Lower leg skin (tissue), 3 donors: ENCODE measurements around the gene UBTF.

Experiments
- CTCF ChIP-seq, 3 donors: fragments of 450-650 bp; IDR thresholded peaks; one replicate each; pipeline ENCODE4 v1.5.1; 2016; ENCODE audit warnings: antibody characterized with exemption in 3 of 3, mild to moderate bottlenecking in 3 of 3, moderate library complexity in 2 of 3
- POLR2A ChIP-seq, 2 donors: fragments of 450-650 bp; IDR thresholded peaks; one replicate each; pipeline ENCODE4 v1.6.1; 2016 to 2017; ENCODE audit warnings: antibody characterized with exemption in 2 of 2, mild to moderate bottlenecking in 1 of 2, moderate library complexity in 1 of 2

- TF ChIP-seq CTCF (IDR thresholded peaks at IDR 0.05) (no peak), POLR2A (IDR thresholded peaks at IDR 0.05) (no peak)
Observed at GRCh38 chr17:44217738-44218343, 1.6 kb downstream of the UBTF start.
